Osteoblast (primary cell): Measurements from ENCODE around the gene GLCCI1. TPM values are rescaled to one million over a fixed set of nuclear protein-coding genes. Genes with fewer than 3 reads are reported as not detected.

Experiments used
- DNase-seq: peaks from one replicate; pipeline ENCODE4 v3.0.0; 2011; ENCODE audit warnings: low spot score, mixed read lengths; ENCODE audit not compliant: insufficient read length; ENCODE audit errors: missing footprints
- H2AFZ ChIP-seq: 2 replicates; pipeline ENCODE4 v1.6.0; 2011; ENCODE audit warnings: mild to moderate bottlenecking, low read length
- H3K27ac ChIP-seq: 2 replicates; pipeline ENCODE4 v1.5.1; 2011; ENCODE audit warnings: mild to moderate bottlenecking, low read depth, low read length, moderate library complexity
- H3K27me3 ChIP-seq: 2 replicates; pipeline ENCODE4 v1.6.0; 2012; ENCODE audit warnings: mild to moderate bottlenecking, control low read depth, inconsistent platforms, low read length, moderate library complexity; ENCODE audit not compliant: insufficient read depth
- H3K36me3 ChIP-seq: 2 replicates; pipeline ENCODE4 v1.5.1; 2011; ENCODE audit warnings: mild to moderate bottlenecking, low read length, control low read depth, moderate library complexity; ENCODE audit not compliant: insufficient read depth
- H3K4me1 ChIP-seq: 2 replicates; pipeline ENCODE4 v1.5.1; 2011; ENCODE audit warnings: mild to moderate bottlenecking, low read length, control low read depth, moderate library complexity; ENCODE audit not compliant: insufficient read depth
- H3K4me2 ChIP-seq: 2 replicates; pipeline ENCODE4 v1.6.0; 2011; ENCODE audit warnings: mild to moderate bottlenecking, low read length; ENCODE audit not compliant: insufficient read depth
- H3K4me3 ChIP-seq: fragments of 200-600 bp; sonication (generic); 3 replicates; pipeline ENCODE4 v1.5.1; 2012; ENCODE audit warnings: mild to moderate bottlenecking, low read length, inconsistent platforms; ENCODE audit not compliant: insufficient read depth
- H3K79me2 ChIP-seq: 2 replicates; pipeline ENCODE4 v1.6.0; 2012; ENCODE audit warnings: mild to moderate bottlenecking, low read length, control low read depth, inconsistent platforms; ENCODE audit not compliant: insufficient read depth
- H3K9me3 ChIP-seq: 2 replicates; pipeline ENCODE4 v1.5.1; 2011; ENCODE audit warnings: low read depth, low read length, control low read depth
- H4K20me1 ChIP-seq: 2 replicates; pipeline ENCODE4 v1.6.0; 2012; ENCODE audit warnings: mild to moderate bottlenecking, low read length, control low read depth; ENCODE audit not compliant: insufficient read depth
- CTCF ChIP-seq: IDR thresholded peaks from 2 replicates; pipeline ENCODE4 v1.5.1; 2011; ENCODE audit warnings: mild to moderate bottlenecking, low read depth, low read length, moderate library complexity; ENCODE audit errors: extremely low read depth
- total RNA-seq: library from RNA; depleted of rRNA; stranded (reverse); fragments of >200 nt; gene quantifications from 2 replicates; pipeline ENCODE4 v1.2.3, GENCODE V29; 2012

Gene GLCCI1
- total RNA-seq, 1 donor, result 10.1 TPM

- H3K79me2 ChIP-seq, result no peaks in the 10 kb centered on the region
- TF ChIP-seq CTCF, result no peak
- H3K4me2 ChIP-seq, result no peak overlapping the region
- H3K4me1 ChIP-seq, result no peaks in the 10 kb centered on the region
- no peaks in the 10 kb centered on the region for H3K36me3 ChIP-seq
- H2AFZ ChIP-seq, result no peak overlapping the region
- no peak overlapping the region for H3K4me3 ChIP-seq
- no peaks in the 10 kb centered on the region for H4K20me1 ChIP-seq
- H3K9me3 ChIP-seq, result no peaks in the 10 kb centered on the region
- H3K27me3 ChIP-seq, result no peaks in the 10 kb centered on the region
- H3K27ac ChIP-seq, result no peak overlapping the region
- no peak for DNase-seq
Observed at GRCh38 chr7:8133188-8133848, 164.7 kb downstream of the GLCCI1 start.

GRCh38 chr7:8134089-8134733 lies 165.6 kb downstream of the GLCCI1 start:
- no peaks in the 10 kb centered on the region for H4K20me1 ChIP-seq
- H3K9me3 ChIP-seq, result no peaks in the 10 kb centered on the region
- no peaks in the 10 kb centered on the region for H3K4me1 ChIP-seq
- no peak for TF ChIP-seq CTCF
- no peaks in the 10 kb centered on the region for H3K36me3 ChIP-seq
- no peak overlapping the region for H2AFZ ChIP-seq
- H3K4me2 ChIP-seq, result no peak overlapping the region
- H3K4me3 ChIP-seq, result no peak overlapping the region
- no peaks in the 10 kb centered on the region for H3K79me2 ChIP-seq
- H3K27ac ChIP-seq, result no peak overlapping the region
- H3K27me3 ChIP-seq, result no peaks in the 10 kb centered on the region
- DNase-seq, result no peak

- H3K9me3 ChIP-seq, result no peaks in the 10 kb centered on the region
- H3K36me3 ChIP-seq, result no peaks in the 10 kb centered on the region
- no peaks in the 10 kb centered on the region for H3K4me1 ChIP-seq
- no peak for DNase-seq
- H3K27me3 ChIP-seq, result no peaks in the 10 kb centered on the region
- no peak overlapping the region for H3K4me3 ChIP-seq
- H3K27ac ChIP-seq, result no peak overlapping the region
- H3K79me2 ChIP-seq, result no peaks in the 10 kb centered on the region
- no peak overlapping the region for H2AFZ ChIP-seq
- H4K20me1 ChIP-seq, result no peaks in the 10 kb centered on the region
- no peak for TF ChIP-seq CTCF
- H3K4me2 ChIP-seq, result no peak overlapping the region
Observed at GRCh38 chr7:8135417-8135816, 166.8 kb downstream of the GLCCI1 start.

- no peaks in the 10 kb centered on the region for H3K36me3 ChIP-seq
- no peaks in the 10 kb centered on the region for H3K9me3 ChIP-seq
- no peak overlapping the region for H3K4me2 ChIP-seq
- H4K20me1 ChIP-seq, result no peaks in the 10 kb centered on the region
- no peaks in the 10 kb centered on the region for H3K27me3 ChIP-seq
- H3K27ac ChIP-seq, result no peak overlapping the region
- no peaks in the 10 kb centered on the region for H3K4me1 ChIP-seq
- no peak for DNase-seq
- no peak for TF ChIP-seq CTCF
- no peak overlapping the region for H2AFZ ChIP-seq
- no peak overlapping the region for H3K4me3 ChIP-seq
- H3K79me2 ChIP-seq, result no peaks in the 10 kb centered on the region
Observed at GRCh38 chr7:8136051-8136730, 167.6 kb downstream of the GLCCI1 start.
